COLO668 (cell line): ENCODE data around the gene PRG2.
"Not testable (repeated sequence)": the region's sequence is repeated elsewhere in the genome, so short reads cannot be mapped to it uniquely, and the experiment has no call there.

Experiments
- DNase-seq: peaks from one replicate; lab custom pipeline; 2025; ENCODE audit not compliant: unreplicated experiment; lab: John Stamatoyannopoulos, UW

PRG2 gene

GRCh38 chr11:57421066-57421465 is 30.6 kb upstream of the PRG2 start:
- DNase-seq: no peak

- no peak for DNase-seq
Measured at GRCh38 chr11:57419146-57419545, 28.7 kb upstream of the PRG2 start.

- no peak for DNase-seq
Measured at GRCh38 chr11:57418131-57418530, 27.7 kb upstream of the PRG2 start.

GRCh38 chr11:57417056-57417455 is 26.6 kb upstream of the PRG2 start:
- no peak for DNase-seq

- no peak for DNase-seq
Measured at GRCh38 chr11:57416436-57416835, 26.0 kb upstream of the PRG2 start.

GRCh38 chr11:57414612-57415212 is 24.3 kb upstream of the PRG2 start:
- DNase-seq: no peak

- no peak for DNase-seq
Measured at GRCh38 chr11:57413681-57414080, 23.2 kb upstream of the PRG2 start.

- DNase-seq: no peak
Measured at GRCh38 chr11:57410287-57410686, 19.8 kb upstream of the PRG2 start.

- DNase-seq: no peak
Measured at GRCh38 chr11:57409321-57410100, 19.1 kb upstream of the PRG2 start.

- no peak for DNase-seq
Measured at GRCh38 chr11:57408771-57409170, 18.3 kb upstream of the PRG2 start.

- DNase-seq: no peak
Measured at GRCh38 chr11:57407941-57408475, 17.6 kb upstream of the PRG2 start.

- no peak for DNase-seq
Measured at GRCh38 chr11:57407010-57407920, 16.8 kb upstream of the PRG2 start.

- no peak for DNase-seq
Measured at GRCh38 chr11:57406337-57406904, 16.0 kb upstream of the PRG2 start.

- DNase-seq: no peak
Measured at GRCh38 chr11:57405271-57405860, 14.9 kb upstream of the PRG2 start.

GRCh38 chr11:57403802-57404147 is 13.3 kb upstream of the PRG2 start:
- DNase-seq: no peak

- DNase-seq: not testable (repeated sequence)
Measured at GRCh38 chr11:57403003-57403801, 12.8 kb upstream of the PRG2 start.

GRCh38 chr11:57402188-57403002 is 11.9 kb upstream of the PRG2 start:
- no peak for DNase-seq

- no peak for DNase-seq
Measured at GRCh38 chr11:57399972-57400578, 9.6 kb upstream of the PRG2 start.

- no peak for DNase-seq
Measured at GRCh38 chr11:57399221-57399620, 8.8 kb upstream of the PRG2 start.
